Spleen (tissue), 7 donors: ENCODE data around the gene JAG1.

Source experiments
- POLR2AphosphoS5 ChIP-seq, 3 donors: sonication (generic); formaldehyde crosslinking; IDR thresholded peaks; one replicate each; pipeline ENCODE4 v1.5.1; 2017; ENCODE audit warnings: antibody characterized with exemption in 3 of 3
- TF ChIP-seq, protein P1 (sequence below), 11 experiments: fragments of 200-600 bp in 7 of 11; fragments of 450-650 bp in 4 of 11; sonication (generic) in 4 of 11; IDR thresholded peaks in 8 of 11; conservative IDR thresholded peaks in 3 of 11; 1 replicate in 7 of 11; 2 replicates in 4 of 11; pipeline versions ENCODE4 v1.4.0 to v1.8.0; 2016 to 2021; ENCODE audit warnings: antibody characterized with exemption in 11 of 11, inconsistent platforms in 4 of 11, mild to moderate bottlenecking in 1 of 11
- donor health status: DM: no; HTN: no; CAD: no; lungs with moderate emphysema.
- donor health status: DM: no; HTN: no; CAD: no.
- donor health status: DM: no; HTN: no; CAD: no.

DNA sequence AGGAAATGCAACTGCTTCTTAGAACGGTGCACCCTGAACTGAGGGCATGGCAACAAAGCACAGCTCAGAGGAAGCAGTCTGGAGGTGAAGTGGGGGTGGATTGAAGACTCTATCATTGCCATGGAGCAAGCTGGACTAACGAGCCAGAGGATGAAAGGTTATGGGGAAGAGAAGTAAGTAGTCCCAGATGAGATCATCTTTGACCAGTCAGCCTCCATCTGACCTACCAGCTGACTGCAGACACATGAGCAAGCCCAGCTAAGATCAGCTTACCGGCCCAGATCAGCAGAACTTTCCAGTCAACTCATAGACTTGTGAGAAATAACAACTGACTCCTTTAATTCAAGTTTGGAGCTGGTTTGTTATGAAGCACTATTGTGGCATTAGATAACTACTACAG is 9.1 kb upstream of the JAG1 start:
- TF ChIP-seq, protein P1, sequence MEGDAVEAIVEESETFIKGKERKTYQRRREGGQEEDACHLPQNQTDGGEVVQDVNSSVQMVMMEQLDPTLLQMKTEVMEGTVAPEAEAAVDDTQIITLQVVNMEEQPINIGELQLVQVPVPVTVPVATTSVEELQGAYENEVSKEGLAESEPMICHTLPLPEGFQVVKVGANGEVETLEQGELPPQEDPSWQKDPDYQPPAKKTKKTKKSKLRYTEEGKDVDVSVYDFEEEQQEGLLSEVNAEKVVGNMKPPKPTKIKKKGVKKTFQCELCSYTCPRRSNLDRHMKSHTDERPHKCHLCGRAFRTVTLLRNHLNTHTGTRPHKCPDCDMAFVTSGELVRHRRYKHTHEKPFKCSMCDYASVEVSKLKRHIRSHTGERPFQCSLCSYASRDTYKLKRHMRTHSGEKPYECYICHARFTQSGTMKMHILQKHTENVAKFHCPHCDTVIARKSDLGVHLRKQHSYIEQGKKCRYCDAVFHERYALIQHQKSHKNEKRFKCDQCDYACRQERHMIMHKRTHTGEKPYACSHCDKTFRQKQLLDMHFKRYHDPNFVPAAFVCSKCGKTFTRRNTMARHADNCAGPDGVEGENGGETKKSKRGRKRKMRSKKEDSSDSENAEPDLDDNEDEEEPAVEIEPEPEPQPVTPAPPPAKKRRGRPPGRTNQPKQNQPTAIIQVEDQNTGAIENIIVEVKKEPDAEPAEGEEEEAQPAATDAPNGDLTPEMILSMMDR (IDR thresholded peaks at IDR 0.05 in 8 of 11, conservative IDR thresholded peaks at IDR 0.05 in 3 of 11), result no peak
- TF ChIP-seq POLR2AphosphoS5 (IDR thresholded peaks at IDR 0.05), result no peak
